Activated B cell treated with CpG ODN at 0.5 μM for 24 hours (primary cell): ENCODE measurements around the gene NEMP2. TPM values are rescaled to one million over a fixed set of nuclear protein-coding genes. Genes with fewer than 3 reads are reported as not detected.

Source experiments
- ATAC-seq: fragments of 200-7000 bp; cut with Tn5 transposase; one replicate; pipeline ENCODE4 v1.10.0; 2021; ENCODE audit warnings: low read depth, mild to moderate bottlenecking, moderate library complexity
- CTCF ChIA-PET: fragments of 350-600 bp; sonication (Branson Sonifier 250); formaldehyde crosslinking; loops from one replicate; lab custom pipeline; 2021; ENCODE audit warnings: antibody characterized with exemption; lab: Charles Lee
- POLR2A ChIA-PET: fragments of 350-600 bp; sonication (Branson Sonifier 250); formaldehyde crosslinking; loops from one replicate; lab custom pipeline; 2021; ENCODE audit warnings: antibody characterized with exemption; lab: Charles Lee
- DNase-seq: peaks from one replicate; pipeline ENCODE4 v3.0.0; 2022
- H3K27ac Mint-ChIP-seq: one replicate; pipeline ENCODE4 v1.8.0; 2020; ENCODE audit warnings: mixed read lengths
- H3K27me3 Mint-ChIP-seq: one replicate; pipeline ENCODE4 v1.8.0; 2021; ENCODE audit warnings: mixed read lengths
- H3K36me3 Mint-ChIP-seq: one replicate; pipeline ENCODE4 v1.8.0; 2021; ENCODE audit warnings: low read depth, mixed read lengths
- H3K4me1 Mint-ChIP-seq: one replicate; pipeline ENCODE4 v1.8.0; 2021; ENCODE audit warnings: mixed read lengths
- H3K4me3 Mint-ChIP-seq: one replicate; pipeline ENCODE4 v1.8.0; 2020; ENCODE audit warnings: mild to moderate bottlenecking, mixed read lengths
- H3K9me3 Mint-ChIP-seq: one replicate; pipeline ENCODE4 v1.8.0; 2020; ENCODE audit warnings: mixed read lengths
- intact Hi-C: fragments of 100-400 bp; cut with micrococcal nuclease; formaldehyde crosslinking; loops from one replicate; pipeline ENCODE4 v1.15.1; 2024
- total RNA-seq: library from RNA; stranded (reverse); gene quantifications from 2 replicates; pipeline ENCODE4 v1.2.3, GENCODE V29; 2022
- TF ChIP-seq, protein P1 (sequence below): fragments of 200-600 bp; IDR thresholded peaks from one replicate; pipeline ENCODE4 v1.8.0; 2022; ENCODE audit warnings: antibody characterized with exemption, mild to moderate bottlenecking

The NEMP2 gene
- total RNA-seq, 1 donor from 2014 or later, result 14.2 TPM

DNA sequence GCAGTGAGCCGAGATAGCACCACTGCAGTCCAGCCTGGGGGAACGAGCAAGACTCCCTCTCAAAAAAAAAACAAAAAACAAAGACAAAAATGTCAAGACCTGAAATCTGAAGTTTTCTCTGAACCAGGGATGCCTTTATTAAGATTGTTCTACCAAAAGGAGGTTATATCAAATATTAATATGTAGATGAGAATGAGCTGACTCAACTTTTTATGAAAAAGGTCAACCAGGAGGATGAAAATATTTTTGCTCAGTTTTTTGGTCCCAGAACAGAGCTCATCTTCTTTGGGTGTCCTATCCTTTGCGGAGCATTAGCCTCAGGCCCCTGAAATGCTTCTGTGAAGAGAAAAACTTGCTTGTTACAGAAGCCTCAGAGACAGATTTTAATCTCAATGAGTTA, 44.0 kb downstream of the NEMP2 start:
- Mint-ChIP-seq H3K9me3 (peaks cover 6% of the 10 kb centered on the region), H3K4me3 (no peak overlapping the region), H3K27me3 (no peaks in the 10 kb centered on the region), H3K27ac (no peak overlapping the region), H3K4me1 (peaks cover 3% of the 10 kb centered on the region), H3K36me3 (peaks cover 77% of the 10 kb centered on the region)
- ChIA-PET CTCF (no interaction called here), POLR2A (interaction anchor here (0.6 kb wide), 1 partner anchor 825 kb away, joined by 3 read pairs; no protein-coding TSS in a partner anchor)
- ATAC-seq (no peak), DNase-seq (no peak)
- intact Hi-C loops, result no loop called here
- TF ChIP-seq, protein P1, sequence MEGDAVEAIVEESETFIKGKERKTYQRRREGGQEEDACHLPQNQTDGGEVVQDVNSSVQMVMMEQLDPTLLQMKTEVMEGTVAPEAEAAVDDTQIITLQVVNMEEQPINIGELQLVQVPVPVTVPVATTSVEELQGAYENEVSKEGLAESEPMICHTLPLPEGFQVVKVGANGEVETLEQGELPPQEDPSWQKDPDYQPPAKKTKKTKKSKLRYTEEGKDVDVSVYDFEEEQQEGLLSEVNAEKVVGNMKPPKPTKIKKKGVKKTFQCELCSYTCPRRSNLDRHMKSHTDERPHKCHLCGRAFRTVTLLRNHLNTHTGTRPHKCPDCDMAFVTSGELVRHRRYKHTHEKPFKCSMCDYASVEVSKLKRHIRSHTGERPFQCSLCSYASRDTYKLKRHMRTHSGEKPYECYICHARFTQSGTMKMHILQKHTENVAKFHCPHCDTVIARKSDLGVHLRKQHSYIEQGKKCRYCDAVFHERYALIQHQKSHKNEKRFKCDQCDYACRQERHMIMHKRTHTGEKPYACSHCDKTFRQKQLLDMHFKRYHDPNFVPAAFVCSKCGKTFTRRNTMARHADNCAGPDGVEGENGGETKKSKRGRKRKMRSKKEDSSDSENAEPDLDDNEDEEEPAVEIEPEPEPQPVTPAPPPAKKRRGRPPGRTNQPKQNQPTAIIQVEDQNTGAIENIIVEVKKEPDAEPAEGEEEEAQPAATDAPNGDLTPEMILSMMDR, result no peak

DNA sequence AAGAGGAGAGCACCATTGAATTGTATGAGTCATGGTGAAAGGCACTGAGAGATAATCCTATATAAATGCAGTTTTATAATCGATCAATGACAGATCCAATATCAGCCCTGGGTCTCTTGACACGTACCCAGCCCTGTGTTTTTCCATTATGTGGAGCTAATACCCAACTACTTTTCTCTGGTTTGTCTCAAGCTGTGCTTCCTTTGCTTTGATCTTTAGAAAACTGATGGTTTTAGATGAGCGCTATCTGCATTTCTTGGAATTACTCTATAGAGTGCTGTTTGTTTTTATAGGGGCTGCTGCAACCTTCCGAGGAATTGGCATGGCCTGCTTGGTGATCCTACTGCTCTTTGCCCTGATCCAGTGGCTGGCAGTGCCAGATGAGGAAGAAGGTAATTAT, 45.0 kb downstream of the NEMP2 start:
- Mint-ChIP-seq H3K27me3 (no peaks in the 10 kb centered on the region), H3K4me1 (peaks cover 3% of the 10 kb centered on the region), H3K36me3 (peaks cover 71% of the 10 kb centered on the region), H3K27ac (no peak overlapping the region), H3K9me3 (peaks cover 6% of the 10 kb centered on the region), H3K4me3 (no peak overlapping the region)
- ChIA-PET CTCF (no interaction called here), POLR2A (no interaction called here)
- intact Hi-C loops, result no loop called here
- DNase-seq (no peak), ATAC-seq (no peak)
- TF ChIP-seq, protein P1, result no peak

DNA sequence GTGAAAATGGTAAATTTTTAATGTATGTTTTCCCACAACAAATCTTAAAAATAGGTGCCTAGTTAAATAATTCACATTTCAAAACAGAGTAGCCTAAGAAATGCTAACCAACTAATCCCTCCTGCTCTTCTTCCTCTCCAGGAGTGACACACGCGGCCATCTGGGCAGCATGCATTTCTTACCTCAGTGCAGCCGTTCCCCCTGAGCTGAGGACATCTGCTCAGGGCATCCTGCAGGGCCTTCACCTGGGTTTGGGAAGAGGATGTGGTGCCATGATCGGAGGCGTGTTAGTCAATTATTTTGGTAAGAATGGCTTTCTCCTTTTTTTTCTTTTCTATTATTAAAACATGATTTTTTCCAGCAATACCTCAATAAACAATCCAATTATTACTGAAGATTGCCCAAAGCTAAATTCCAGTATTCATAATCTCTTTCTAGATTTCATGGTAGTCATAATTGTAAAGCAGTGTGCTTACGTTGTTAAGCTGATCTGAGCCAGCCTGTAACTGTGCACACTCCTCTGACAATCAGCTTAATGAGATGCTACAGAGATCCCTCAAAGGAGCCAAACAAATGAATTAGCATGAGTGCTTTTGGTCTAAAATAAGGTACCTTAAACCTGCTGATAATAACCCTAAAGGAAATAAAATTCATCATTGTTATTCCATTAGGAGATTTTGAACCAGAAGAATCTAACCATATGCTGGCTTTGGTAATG, 45.8 kb downstream of the NEMP2 start:
- peaks cover 1% of the 10 kb centered on the region for H3K4me1 Mint-ChIP-seq
- no peak overlapping the region for H3K4me3 Mint-ChIP-seq
- intact Hi-C loops, result no loop called here

DNA sequence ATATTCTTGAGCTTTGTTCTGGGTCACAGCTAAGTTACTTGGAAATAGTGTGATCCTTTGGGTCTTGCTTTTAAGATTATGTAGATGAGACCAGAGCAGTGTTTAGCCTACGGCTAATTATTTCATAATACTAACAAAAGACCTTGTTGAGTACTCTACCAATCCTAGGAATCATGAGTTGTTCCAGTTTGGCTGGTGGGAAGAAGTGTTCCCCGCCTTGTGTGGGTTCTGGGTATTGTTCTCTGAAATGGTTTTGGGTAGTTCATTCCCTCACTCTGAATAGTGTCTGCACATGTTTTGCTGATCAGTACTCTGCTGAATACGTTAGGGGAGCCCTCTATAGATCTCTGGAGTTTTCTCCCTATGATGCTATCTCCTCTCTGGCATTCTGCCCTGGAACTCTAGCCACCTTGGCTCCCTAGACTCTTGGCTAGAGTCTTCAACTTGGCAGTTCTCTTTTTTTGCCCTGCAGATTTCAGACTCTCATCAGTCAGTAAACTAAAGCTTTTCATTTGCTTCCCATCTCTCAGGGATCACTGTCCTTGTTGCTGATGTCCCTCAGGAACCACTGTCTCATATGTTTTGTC, 48.4 kb downstream of the NEMP2 start:
- Mint-ChIP-seq H3K27me3 (no peaks in the 10 kb centered on the region), H3K4me1 (no peaks in the 10 kb centered on the region), H3K36me3 (peaks cover 58% of the 10 kb centered on the region), H3K27ac (no peak overlapping the region), H3K4me3 (no peak overlapping the region), H3K9me3 (no peaks in the 10 kb centered on the region)
- ChIA-PET CTCF (no interaction called here), POLR2A (interaction anchor here (0.5 kb wide), 1 partner anchor 162 kb away, joined by 10 read pairs; the partner anchor contains the start of gene NAB1)
- intact Hi-C loops, result no loop called here
- ATAC-seq (no peak), DNase-seq (no peak)
- TF ChIP-seq, protein P1, result no peak

More for the DNA sequence above, 45.8 kb downstream of the NEMP2 start:
- no peak for DNase-seq
- H3K9me3 Mint-ChIP-seq, result peaks cover 6% of the 10 kb centered on the region
- no peaks in the 10 kb centered on the region for H3K27me3 Mint-ChIP-seq
- CTCF ChIA-PET, result no interaction called here
- peaks cover 73% of the 10 kb centered on the region for H3K36me3 Mint-ChIP-seq
- no peak for ATAC-seq
- TF ChIP-seq, protein P1, result no peak
- POLR2A ChIA-PET, result no interaction called here
- no peak overlapping the region for H3K27ac Mint-ChIP-seq

DNA sequence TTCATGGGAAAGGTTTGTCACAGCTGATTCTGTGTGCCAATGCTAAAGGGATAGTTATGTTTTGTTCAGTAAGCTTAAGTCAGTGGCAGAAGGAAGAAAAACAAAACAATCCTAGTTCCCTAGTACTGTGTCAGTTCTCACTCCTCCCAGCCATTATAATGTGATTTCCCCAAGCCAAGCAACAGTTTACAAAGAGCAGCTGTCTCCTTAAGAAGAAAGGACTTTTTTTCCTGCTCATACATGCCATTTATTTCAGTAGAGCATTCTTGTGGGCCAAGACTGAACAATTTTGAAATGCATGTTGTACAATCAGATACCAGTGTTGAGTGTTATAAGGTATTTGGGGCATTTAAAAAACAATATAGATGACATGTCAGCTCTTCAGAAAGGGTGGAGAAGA, 52.1 kb downstream of the NEMP2 start:
- no peak overlapping the region for H3K27ac Mint-ChIP-seq
- TF ChIP-seq, protein P1, result no peak

More for the DNA sequence above, 52.1 kb downstream of the NEMP2 start:
- Mint-ChIP-seq H3K4me3 (no peak overlapping the region), H3K27me3 (no peaks in the 10 kb centered on the region), H3K9me3 (no peaks in the 10 kb centered on the region), H3K4me1 (no peaks in the 10 kb centered on the region), H3K36me3 (peaks cover 35% of the 10 kb centered on the region)
- DNase-seq (no peak), ATAC-seq (no peak)
- CTCF ChIA-PET, result no interaction called here
- intact Hi-C loops, result no loop called here
- POLR2A ChIA-PET, result no interaction called here
